KG1 (cell line): ENCODE measurements around the gene OAS2.
"Not testable (repeated sequence)": the region's sequence is repeated elsewhere in the genome, so short reads cannot be mapped to it uniquely, and the experiment has no call there.

ENCODE experiments used
- DNase-seq: peaks from one replicate; lab custom pipeline; 2025; lab: John Stamatoyannopoulos, UW

OAS2 gene

GRCh38 chr12:112957125-112957524 lies 21.2 kb upstream of the OAS2 start:
- DNase-seq = not testable (repeated sequence)

- no peak for DNase-seq
Observed at GRCh38 chr12:112961074-112961473, 17.2 kb upstream of the OAS2 start.

GRCh38 chr12:112961536-112961935 lies 16.8 kb upstream of the OAS2 start:
- DNase-seq = no peak

GRCh38 chr12:112962561-112962960 lies 15.8 kb upstream of the OAS2 start:
- DNase-seq = no peak

GRCh38 chr12:112963227-112963861 lies 15.0 kb upstream of the OAS2 start:
- DNase-seq = no peak

GRCh38 chr12:112964067-112964670 lies 14.2 kb upstream of the OAS2 start:
- DNase-seq = no peak

GRCh38 chr12:112964915-112965314 lies 13.4 kb upstream of the OAS2 start:
- no peak for DNase-seq

- DNase-seq = no peak
Observed at GRCh38 chr12:112965643-112966042, 12.7 kb upstream of the OAS2 start.

GRCh38 chr12:112967306-112967705 lies 11.0 kb upstream of the OAS2 start:
- no peak for DNase-seq

GRCh38 chr12:112967858-112968257 lies 10.5 kb upstream of the OAS2 start:
- DNase-seq = no peak

GRCh38 chr12:112969547-112970306 lies 8.6 kb upstream of the OAS2 start:
- no peak for DNase-seq

GRCh38 chr12:112970391-112970790 lies 7.9 kb upstream of the OAS2 start:
- DNase-seq = no peak

- DNase-seq = no peak
Observed at GRCh38 chr12:112971248-112971647, 7.1 kb upstream of the OAS2 start.

GRCh38 chr12:112973011-112973735 lies 5.1 kb upstream of the OAS2 start:
- DNase-seq = no peak

- no peak for DNase-seq
Observed at GRCh38 chr12:112973818-112974231, 4.5 kb upstream of the OAS2 start.

GRCh38 chr12:112974904-112975303 lies 3.4 kb upstream of the OAS2 start:
- no peak for DNase-seq

GRCh38 chr12:112977139-112977538 lies 1.2 kb upstream of the OAS2 start:
- DNase-seq = no peak

- no peak for DNase-seq
Observed at GRCh38 chr12:112977641-112978040, 678 bp upstream of the OAS2 start.

GRCh38 chr12:112979041-112979680 lies 842 bp downstream of the OAS2 start:
- no peak for DNase-seq

- no peak for DNase-seq
Observed at GRCh38 chr12:112980491-112981158, 2.3 kb downstream of the OAS2 start.

- no peak for DNase-seq
Observed at GRCh38 chr12:112985642-112986290, 7.4 kb downstream of the OAS2 start.
